PFSK-1 (cell line): Measurements from ENCODE around the gene NRP1.

Experiments used
- POLR2AphosphoS5 ChIP-seq: IDR thresholded peaks from 2 replicates; pipeline ENCODE4 v1.6.1; 2012; ENCODE audit warnings: low read depth, mild to moderate bottlenecking, control low read depth, low read length, moderate library complexity
- SIN3A ChIP-seq: IDR thresholded peaks from 2 replicates; pipeline ENCODE4 v1.6.1; 2012; ENCODE audit warnings: mild to moderate bottlenecking, low read length, moderate library complexity, borderline replicate concordance; ENCODE audit not compliant: insufficient read depth
- TAF1 ChIP-seq: IDR thresholded peaks from 2 replicates; pipeline ENCODE4 v1.6.1; 2012; ENCODE audit warnings: low read length, control low read depth, borderline replicate concordance; ENCODE audit not compliant: insufficient read depth
- TF ChIP-seq, protein P1 (sequence below), 2 experiments: IDR thresholded peaks; 2 replicates each; pipeline versions ENCODE4 v1.6.1 to v1.8.0; 2011 to 2012; ENCODE audit warnings: low read depth in 2 of 2, low read length in 2 of 2, control low read depth in 1 of 2, inconsistent platforms in 1 of 2, mild to moderate bottlenecking in 1 of 2, moderate library complexity in 1 of 2; ENCODE audit not compliant: insufficient read depth in 1 of 2

DNA sequence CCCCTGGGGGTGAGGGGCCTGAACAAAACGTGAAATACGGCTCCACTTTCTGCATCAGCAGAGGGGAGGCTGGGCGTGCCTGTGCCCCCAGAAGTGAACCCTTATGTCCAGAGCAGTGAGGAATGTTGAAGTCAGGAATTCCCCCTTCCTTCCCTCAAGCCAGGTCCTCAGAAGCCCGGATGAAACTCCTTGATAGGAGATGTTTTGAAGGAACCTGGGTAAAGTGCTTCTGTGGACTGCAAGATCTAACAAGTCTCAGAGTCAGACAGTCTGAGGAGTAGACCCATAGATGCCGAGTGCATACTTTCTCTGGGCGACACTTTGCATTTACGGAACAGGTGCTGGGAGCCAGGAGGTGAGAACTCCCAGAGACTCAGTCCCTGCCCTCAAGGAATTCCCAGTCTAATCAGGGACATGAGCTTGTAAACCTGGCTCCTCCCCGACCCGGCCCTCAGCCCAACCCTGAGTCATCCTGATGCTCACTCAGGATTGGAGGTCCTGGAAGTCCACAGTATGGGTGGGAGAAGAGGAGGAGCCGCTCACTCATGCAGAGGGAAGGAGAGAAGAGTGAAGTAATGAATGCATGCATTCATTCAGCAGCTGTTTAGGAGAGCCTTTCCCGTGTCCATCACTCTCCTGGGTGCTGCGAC is 197.0 kb downstream of the NRP1 start:
- TF ChIP-seq, protein P1, sequence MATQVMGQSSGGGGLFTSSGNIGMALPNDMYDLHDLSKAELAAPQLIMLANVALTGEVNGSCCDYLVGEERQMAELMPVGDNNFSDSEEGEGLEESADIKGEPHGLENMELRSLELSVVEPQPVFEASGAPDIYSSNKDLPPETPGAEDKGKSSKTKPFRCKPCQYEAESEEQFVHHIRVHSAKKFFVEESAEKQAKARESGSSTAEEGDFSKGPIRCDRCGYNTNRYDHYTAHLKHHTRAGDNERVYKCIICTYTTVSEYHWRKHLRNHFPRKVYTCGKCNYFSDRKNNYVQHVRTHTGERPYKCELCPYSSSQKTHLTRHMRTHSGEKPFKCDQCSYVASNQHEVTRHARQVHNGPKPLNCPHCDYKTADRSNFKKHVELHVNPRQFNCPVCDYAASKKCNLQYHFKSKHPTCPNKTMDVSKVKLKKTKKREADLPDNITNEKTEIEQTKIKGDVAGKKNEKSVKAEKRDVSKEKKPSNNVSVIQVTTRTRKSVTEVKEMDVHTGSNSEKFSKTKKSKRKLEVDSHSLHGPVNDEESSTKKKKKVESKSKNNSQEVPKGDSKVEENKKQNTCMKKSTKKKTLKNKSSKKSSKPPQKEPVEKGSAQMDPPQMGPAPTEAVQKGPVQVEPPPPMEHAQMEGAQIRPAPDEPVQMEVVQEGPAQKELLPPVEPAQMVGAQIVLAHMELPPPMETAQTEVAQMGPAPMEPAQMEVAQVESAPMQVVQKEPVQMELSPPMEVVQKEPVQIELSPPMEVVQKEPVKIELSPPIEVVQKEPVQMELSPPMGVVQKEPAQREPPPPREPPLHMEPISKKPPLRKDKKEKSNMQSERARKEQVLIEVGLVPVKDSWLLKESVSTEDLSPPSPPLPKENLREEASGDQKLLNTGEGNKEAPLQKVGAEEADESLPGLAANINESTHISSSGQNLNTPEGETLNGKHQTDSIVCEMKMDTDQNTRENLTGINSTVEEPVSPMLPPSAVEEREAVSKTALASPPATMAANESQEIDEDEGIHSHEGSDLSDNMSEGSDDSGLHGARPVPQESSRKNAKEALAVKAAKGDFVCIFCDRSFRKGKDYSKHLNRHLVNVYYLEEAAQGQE (IDR thresholded peaks at IDR 0.05; ENCODE audit: insufficient read depth in 1 of 2, low read depth in 2 of 2, low read length in 2 of 2), result no peak
- TF ChIP-seq SIN3A (no peak), POLR2AphosphoS5 (no peak), TAF1 (no peak)
